Measurements from ENCODE around the gene VPS11. TPM values are rescaled to one million over a fixed set of nuclear protein-coding genes. Genes with fewer than 3 reads are reported as not detected.
A peak's percentile ranks its signal among the peaks of the same experiment; 100 is the strongest.

VPS11 gene
- total RNA-seq, 1 donor from 2014 or later = 36.3 TPM

DNA sequence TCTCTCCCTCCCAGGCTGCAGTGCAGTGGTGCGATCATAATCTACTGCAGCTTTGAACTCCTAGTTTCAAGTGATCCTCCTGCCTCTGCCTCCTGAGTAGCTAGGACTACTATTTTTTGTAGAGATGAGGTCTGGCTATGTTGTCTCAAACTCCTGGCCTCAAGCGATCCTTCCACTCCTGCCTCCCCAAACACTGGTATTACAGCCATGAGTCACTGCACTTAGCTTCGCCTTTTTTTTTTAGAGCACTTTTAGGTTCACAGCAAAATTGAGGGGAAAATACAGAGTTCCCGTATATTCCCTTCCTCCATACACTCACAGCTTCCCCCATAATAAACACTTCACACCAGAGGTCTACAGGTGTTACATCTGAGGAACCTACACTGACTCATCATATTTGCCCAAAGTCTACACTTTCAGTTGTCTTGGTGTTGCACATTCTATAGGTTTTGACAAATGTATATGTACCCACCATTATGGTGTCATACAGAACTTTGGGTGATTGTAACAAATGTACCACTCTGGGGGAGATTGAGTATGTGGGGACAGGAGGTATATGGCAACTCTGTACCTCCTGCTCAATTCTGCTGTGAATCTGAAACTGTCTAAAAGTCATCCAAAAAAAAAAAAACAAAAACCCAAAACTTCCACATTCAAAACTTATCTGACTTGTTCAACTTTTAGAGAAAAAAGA lies 25.6 kb upstream of the VPS11 start:
- Mint-ChIP-seq H3K9me3 (ENCODE audit: low read depth) (no peaks in the 10 kb centered on the region), H3K4me3 (ENCODE audit: low read depth) (no peak overlapping the region), H3K27ac (no peak overlapping the region), H3K36me3 (ENCODE audit: insufficient read depth) (peaks cover 5% of the 10 kb centered on the region), H3K27me3 (peaks cover 4% of the 10 kb centered on the region), H3K4me1 (ENCODE audit: low read depth) (peaks cover 3% of the 10 kb centered on the region)
- no peak for DNase-seq (ENCODE audit: low spot score, unreplicated experiment)
- TF ChIP-seq, protein P1, sequence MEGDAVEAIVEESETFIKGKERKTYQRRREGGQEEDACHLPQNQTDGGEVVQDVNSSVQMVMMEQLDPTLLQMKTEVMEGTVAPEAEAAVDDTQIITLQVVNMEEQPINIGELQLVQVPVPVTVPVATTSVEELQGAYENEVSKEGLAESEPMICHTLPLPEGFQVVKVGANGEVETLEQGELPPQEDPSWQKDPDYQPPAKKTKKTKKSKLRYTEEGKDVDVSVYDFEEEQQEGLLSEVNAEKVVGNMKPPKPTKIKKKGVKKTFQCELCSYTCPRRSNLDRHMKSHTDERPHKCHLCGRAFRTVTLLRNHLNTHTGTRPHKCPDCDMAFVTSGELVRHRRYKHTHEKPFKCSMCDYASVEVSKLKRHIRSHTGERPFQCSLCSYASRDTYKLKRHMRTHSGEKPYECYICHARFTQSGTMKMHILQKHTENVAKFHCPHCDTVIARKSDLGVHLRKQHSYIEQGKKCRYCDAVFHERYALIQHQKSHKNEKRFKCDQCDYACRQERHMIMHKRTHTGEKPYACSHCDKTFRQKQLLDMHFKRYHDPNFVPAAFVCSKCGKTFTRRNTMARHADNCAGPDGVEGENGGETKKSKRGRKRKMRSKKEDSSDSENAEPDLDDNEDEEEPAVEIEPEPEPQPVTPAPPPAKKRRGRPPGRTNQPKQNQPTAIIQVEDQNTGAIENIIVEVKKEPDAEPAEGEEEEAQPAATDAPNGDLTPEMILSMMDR (IDR thresholded peaks at IDR 0.05; ENCODE audit: unreplicated experiment) = no peak

DNA sequence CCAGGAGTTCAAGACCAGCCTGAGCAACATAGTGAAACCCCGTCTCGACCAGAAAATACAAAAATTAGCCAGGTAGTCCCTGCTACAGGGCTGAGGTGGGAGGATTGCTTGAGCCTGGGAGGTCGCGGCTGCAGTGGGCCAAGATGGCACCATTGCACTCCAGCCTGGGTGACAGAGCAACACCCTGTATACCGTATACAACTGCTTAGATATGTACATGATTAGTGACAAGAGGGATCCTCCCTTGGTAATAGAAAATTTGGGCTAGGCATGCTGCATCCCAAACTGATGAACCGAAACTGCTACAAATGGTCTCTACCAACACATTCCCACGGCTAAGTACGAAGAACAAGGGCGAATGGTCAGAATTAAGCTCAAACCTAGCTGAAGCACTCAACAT lies 24.7 kb upstream of the VPS11 start:
- H3K9me3 Mint-ChIP-seq (ENCODE audit: low read depth) = no peaks in the 10 kb centered on the region
- peaks cover 10% of the 10 kb centered on the region for H3K36me3 Mint-ChIP-seq (ENCODE audit: insufficient read depth)
- H3K27ac Mint-ChIP-seq = no peak overlapping the region
- peaks cover 4% of the 10 kb centered on the region for H3K27me3 Mint-ChIP-seq
- TF ChIP-seq, protein P1 (IDR thresholded peaks at IDR 0.05; ENCODE audit: unreplicated experiment) = no peak
- H3K4me1 Mint-ChIP-seq (ENCODE audit: low read depth) = peaks cover 3% of the 10 kb centered on the region
- no peak for DNase-seq (ENCODE audit: low spot score, unreplicated experiment)
- H3K4me3 Mint-ChIP-seq (ENCODE audit: low read depth) = no peak overlapping the region

DNA sequence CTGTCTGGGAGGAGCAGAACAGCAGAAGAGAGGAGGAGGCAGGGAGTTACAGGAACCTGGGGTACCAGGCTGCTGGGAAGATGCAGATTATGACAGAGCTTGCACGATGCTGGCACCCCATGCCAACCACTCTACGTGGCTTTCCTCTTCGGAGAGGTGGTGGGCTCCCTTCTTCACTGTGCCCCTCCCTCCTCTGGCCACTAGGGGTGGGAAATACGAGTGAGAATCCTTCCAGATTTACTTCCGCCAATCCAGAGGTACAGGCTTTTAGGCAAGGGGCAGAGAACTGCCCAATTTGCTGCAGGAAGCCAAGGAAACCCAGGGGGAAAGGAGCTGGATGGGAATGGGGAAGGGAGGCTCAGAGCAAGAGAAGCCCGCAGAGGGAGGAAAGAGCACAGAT lies 22.9 kb upstream of the VPS11 start:
- no peak overlapping the region for H3K27ac Mint-ChIP-seq
- no peak overlapping the region for H3K4me3 Mint-ChIP-seq (ENCODE audit: low read depth)
- H3K4me1 Mint-ChIP-seq (ENCODE audit: low read depth) = no peaks in the 10 kb centered on the region
- TF ChIP-seq, protein P1 (IDR thresholded peaks at IDR 0.05; ENCODE audit: unreplicated experiment) = peak; percentile 43
- H3K27me3 Mint-ChIP-seq = no peaks in the 10 kb centered on the region
- no peaks in the 10 kb centered on the region for H3K9me3 Mint-ChIP-seq (ENCODE audit: low read depth)
- peaks cover 19% of the 10 kb centered on the region for H3K36me3 Mint-ChIP-seq (ENCODE audit: insufficient read depth)
- DNase-seq (ENCODE audit: low spot score, unreplicated experiment) = no peak

DNA sequence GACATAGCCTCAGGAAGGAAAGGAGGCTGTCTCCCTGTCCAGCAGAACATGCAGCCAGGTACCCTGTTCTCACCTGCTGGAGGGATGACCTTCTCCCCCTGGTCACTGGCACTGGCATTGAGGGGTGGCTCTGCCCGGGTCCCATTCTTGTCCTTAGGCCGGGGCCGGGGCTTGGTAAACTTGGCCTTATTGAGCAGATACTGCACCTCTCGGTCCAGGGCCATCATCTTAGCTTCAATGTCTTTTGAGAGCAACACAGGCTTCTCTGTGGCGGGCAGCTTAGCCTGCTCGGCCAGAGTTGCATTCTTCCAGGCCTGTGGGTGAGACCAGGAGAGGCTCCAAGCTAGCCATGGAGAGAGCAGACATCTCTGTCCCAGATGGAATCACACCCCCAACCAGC lies 21.1 kb upstream of the VPS11 start:
- TF ChIP-seq, protein P1 (IDR thresholded peaks at IDR 0.05; ENCODE audit: unreplicated experiment) = no peak
- Mint-ChIP-seq H3K9me3 (ENCODE audit: low read depth) (no peaks in the 10 kb centered on the region), H3K27ac (no peak overlapping the region), H3K4me3 (ENCODE audit: low read depth) (no peak overlapping the region), H3K4me1 (ENCODE audit: low read depth) (no peaks in the 10 kb centered on the region), H3K36me3 (ENCODE audit: insufficient read depth) (peaks cover 20% of the 10 kb centered on the region), H3K27me3 (no peaks in the 10 kb centered on the region)
- no peak for DNase-seq (ENCODE audit: low spot score, unreplicated experiment)

DNA sequence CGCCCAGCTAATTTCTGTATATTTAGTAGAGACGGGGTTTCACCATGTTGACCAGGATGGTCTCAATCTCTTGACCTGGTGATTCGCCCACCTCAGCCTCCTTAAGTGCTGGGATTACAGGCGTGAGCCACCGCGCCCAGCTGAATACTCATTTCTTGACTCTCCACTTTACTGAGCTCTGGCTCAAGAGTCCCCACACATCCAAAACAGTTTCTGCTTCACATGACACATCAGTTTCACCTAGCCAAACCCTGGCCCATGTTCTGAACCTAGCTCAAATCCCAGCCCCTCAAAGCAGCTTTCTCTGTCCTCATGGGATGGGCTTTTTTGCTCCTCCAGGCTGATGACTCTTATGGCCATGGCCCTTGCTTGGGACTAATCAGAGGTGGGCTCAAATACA lies 20.4 kb upstream of the VPS11 start:
- Mint-ChIP-seq H3K9me3 (ENCODE audit: low read depth) (no peaks in the 10 kb centered on the region), H3K4me3 (ENCODE audit: low read depth) (no peak overlapping the region), H3K27me3 (no peaks in the 10 kb centered on the region), H3K36me3 (ENCODE audit: insufficient read depth) (peaks cover 21% of the 10 kb centered on the region), H3K4me1 (ENCODE audit: low read depth) (no peaks in the 10 kb centered on the region), H3K27ac (no peak overlapping the region)
- DNase-seq (ENCODE audit: low spot score, unreplicated experiment) = no peak
- TF ChIP-seq, protein P1 (IDR thresholded peaks at IDR 0.05; ENCODE audit: unreplicated experiment) = no peak

All from progenitor cell of endocrine pancreas (in vitro differentiated cells).